ENCODE results near the gene TRAM2. TPM values are rescaled to one million over a fixed set of nuclear protein-coding genes. Genes with fewer than 3 reads are reported as not detected.

The TRAM2 gene
- 23.1 to 30.0 TPM (median 26.2 TPM) in 5 replicates for total RNA-seq (2022; extraction: Qiagen RNA extraction)

GRCh38 chr6:52577022-52577777, at the start of gene TRAM2:
Gene TRAM2, minus strand, starts transcription at chr6:52577060. Its CDS starts 145 bp downstream, at chr6:52576915.

Other genes starting within 250 kb of the TRAM2 start
- 0.76 to 1.1 TPM (median 0.98 TPM) in 5 replicates for gene PAQR8, start 214.9 kb downstream of the TRAM2 start, total RNA-seq (2022; extraction: Qiagen RNA extraction)
- gene EFHC1, start 156.7 kb downstream of the TRAM2 start, total RNA-seq (2022; extraction: Qiagen RNA extraction), result 11.4 to 13.9 TPM (median 11.6 TPM) in 5 replicates
- gene TMEM14A, start 94.1 kb upstream of the TRAM2 start, total RNA-seq (2022; extraction: Qiagen RNA extraction), result 35.0 to 48.6 TPM (median 37.6 TPM) in 5 replicates
- 0.07 TPM in 1 of 5 replicates, not detected in the others for gene GSTA2, start 186.4 kb upstream of the TRAM2 start, total RNA-seq (2022; extraction: Qiagen RNA extraction)
- 0.11 TPM in 1 of 5 replicates, not detected in the others for gene GSTA1, start 226.8 kb upstream of the TRAM2 start, total RNA-seq (2022; extraction: Qiagen RNA extraction)